Amniotic epithelial cell (primary cell): Measurements from ENCODE around the gene ZFP36L1.

Experiments
- DNase-seq: peaks from one replicate; pipeline ENCODE4 v3.0.0-alpha.2; 2010; ENCODE audit warnings: low read depth

The ZFP36L1 gene

GRCh38 chr14:68816183-68816942 lies 23.5 kb upstream of the ZFP36L1 start:
- peak; percentile 85 for DNase-seq

- DNase-seq, result peak; percentile 11
These were observed 22.7 kb upstream of the ZFP36L1 start for GRCh38 chr14:68815298-68816182.

GRCh38 chr14:68814539-68815297 lies 21.9 kb upstream of the ZFP36L1 start:
- DNase-seq, result peak; percentile 51

- DNase-seq, result no peak
These were observed 21.3 kb upstream of the ZFP36L1 start for GRCh38 chr14:68814238-68814538.

GRCh38 chr14:68813318-68813838 lies 20.5 kb upstream of the ZFP36L1 start:
- DNase-seq, result no peak

GRCh38 chr14:68811171-68811570 lies 18.3 kb upstream of the ZFP36L1 start:
- DNase-seq, result no peak

GRCh38 chr14:68810173-68811153 lies 17.6 kb upstream of the ZFP36L1 start:
- no peak for DNase-seq

- DNase-seq, result no peak
These were observed 16.7 kb upstream of the ZFP36L1 start for GRCh38 chr14:68809524-68809923.

- DNase-seq, result no peak
These were observed 16.0 kb upstream of the ZFP36L1 start for GRCh38 chr14:68808696-68809480.

- DNase-seq, result no peak
These were observed 15.1 kb upstream of the ZFP36L1 start for GRCh38 chr14:68807987-68808386.

- DNase-seq, result peak; percentile 93
These were observed 14.3 kb upstream of the ZFP36L1 start for GRCh38 chr14:68807148-68807600.

GRCh38 chr14:68806526-68807147 lies 13.8 kb upstream of the ZFP36L1 start:
- DNase-seq, result no peak

- no peak for DNase-seq
These were observed 12.5 kb upstream of the ZFP36L1 start for GRCh38 chr14:68805414-68805813.

GRCh38 chr14:68801631-68802030 lies 8.8 kb upstream of the ZFP36L1 start:
- no peak for DNase-seq

- DNase-seq, result no peak
These were observed 8.1 kb upstream of the ZFP36L1 start for GRCh38 chr14:68800953-68801352.

- DNase-seq, result peak; percentile 72
These were observed 7.5 kb upstream of the ZFP36L1 start for GRCh38 chr14:68800390-68800789.

- no peak for DNase-seq
These were observed 5.8 kb upstream of the ZFP36L1 start for GRCh38 chr14:68798621-68799020.

- DNase-seq, result no peak
These were observed 4.3 kb upstream of the ZFP36L1 start for GRCh38 chr14:68797121-68797670.

- no peak for DNase-seq
These were observed 3.7 kb upstream of the ZFP36L1 start for GRCh38 chr14:68796418-68797101.
